Stimulated activated CD8-positive, alpha-beta memory T cell treated with anti-CD3 and anti-CD28 coated beads, Interleukin-7, amount 100 ng/mL, for 48 hours (primary cell): Measurements from ENCODE around the gene PARD3.

Experiments
- DNase-seq, 2 donors: peaks; one replicate each; pipeline ENCODE4 v3.0.0-alpha.2; 2020; ENCODE audit warnings: low read depth in 1 of 2; ENCODE audit errors: extremely low read depth in 1 of 2

Gene PARD3

DNA sequence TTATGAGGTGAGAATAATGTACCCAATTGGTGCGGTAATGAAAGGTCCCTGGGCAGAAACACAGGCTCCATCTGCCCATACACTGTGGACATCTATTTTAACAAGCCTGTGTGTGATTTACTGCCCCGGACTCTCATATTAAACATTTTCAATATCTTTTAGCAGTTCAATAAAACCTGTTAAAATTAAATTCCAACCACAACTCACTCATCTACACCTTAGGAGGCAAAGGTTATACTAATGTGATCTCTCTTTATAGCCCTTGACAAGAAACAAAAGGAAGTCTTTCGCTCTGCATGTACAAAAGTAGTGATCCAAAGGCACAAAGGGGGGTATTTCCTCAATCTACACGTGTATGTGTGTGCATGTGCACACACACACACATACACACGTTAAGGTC lies 186.0 kb downstream of the PARD3 start:
- no peak for DNase-seq

DNA sequence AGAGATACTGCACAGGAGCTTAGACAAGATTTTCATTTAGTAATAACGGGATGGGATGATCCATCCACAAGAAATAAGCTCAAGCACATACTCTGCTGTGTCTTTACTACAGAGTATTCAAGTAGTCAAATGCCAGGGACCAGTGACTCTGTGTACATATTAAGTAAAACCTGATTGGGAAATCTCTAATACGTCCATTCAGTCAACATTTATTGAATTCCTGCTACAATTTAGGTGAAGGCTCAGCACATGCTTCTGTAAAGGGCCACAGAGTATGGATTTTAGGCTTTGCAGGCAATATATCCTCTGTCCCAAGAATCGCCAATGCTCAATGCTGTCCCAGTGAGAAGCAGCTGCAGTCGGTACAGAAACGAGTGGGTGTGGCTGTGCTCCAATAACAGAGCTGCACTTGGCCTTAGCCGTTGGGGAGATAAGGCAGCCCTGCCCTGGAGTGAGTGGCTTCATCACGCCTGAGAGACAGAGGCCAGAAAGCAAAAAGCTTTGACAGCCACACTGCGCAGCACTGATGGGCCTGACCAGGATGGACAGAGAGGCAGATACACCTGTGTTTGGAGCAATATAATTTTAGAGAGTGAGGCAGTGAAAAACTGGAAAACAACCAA lies 186.8 kb downstream of the PARD3 start:
- no peak for DNase-seq

DNA sequence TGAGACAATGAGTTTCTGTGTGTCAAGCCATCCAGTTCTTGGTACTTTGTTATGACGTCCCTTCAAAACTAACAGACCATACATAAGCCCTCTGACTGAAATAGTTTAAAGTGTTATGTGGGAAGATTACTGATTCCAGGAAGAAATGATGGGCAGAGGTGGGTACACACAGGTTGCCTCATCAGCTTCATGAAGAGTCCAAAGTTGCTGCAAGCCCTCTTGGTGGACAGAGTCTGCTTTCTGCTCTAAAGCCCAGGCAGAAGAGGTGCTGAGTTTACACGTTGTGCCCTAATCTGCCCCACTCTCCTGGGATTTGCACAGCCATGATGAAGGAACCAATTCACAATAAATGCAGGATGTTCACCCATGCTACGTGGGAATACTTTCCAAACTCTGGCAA lies 187.4 kb downstream of the PARD3 start:
- DNase-seq = no peak

DNA sequence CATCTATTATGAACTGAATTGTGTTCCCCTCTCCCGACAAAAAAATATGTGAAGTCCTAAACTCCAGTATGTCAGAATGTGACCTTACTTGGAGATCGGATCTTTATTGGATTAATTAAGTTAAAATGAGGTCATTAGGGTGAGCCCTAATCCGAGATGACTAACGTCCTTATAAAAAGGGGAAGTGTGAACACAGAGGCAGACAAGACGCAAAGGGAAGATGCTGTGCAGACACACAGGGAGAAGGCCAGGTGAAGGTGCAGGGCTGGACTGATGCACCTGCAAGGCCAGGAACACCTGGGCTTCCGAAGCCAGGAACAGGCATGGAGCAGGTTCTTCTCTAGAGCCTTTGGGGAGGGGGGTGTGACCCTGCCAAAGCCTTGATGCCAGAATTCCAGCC lies 187.8 kb downstream of the PARD3 start:
- DNase-seq = no peak

DNA sequence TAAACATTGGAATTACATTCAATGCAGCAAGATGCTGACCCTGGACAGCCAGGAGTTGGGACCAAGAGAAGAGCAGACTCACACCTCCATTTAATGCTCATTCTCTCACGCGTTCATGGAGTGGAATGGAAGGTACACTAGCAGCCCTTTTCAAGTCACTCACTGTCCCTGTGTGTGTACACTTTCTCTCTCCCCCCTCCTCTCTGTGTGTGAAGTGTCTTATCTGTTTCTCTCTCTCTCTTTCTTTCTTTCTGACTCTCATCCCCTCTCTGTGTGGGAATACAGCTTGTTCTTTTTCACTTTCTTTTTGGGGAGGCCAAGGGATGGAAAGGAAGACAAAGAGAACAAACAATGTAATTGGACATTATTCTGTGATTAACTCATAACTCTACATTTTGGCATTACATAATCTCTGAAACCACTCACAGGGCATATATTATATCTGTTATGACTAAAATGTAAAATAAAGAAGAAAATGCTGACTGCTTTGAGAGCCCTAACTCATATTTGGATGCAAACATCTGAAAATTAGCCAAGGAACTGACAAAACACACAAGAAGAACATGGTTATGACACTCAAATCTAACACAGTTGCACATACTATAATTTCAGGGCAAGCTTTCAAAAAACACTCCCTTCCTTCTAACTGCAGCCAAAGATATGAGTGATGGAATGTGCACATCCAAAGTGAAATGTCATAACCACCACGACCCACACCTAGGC lies 188.8 kb downstream of the PARD3 start:
- DNase-seq = no peak

DNA sequence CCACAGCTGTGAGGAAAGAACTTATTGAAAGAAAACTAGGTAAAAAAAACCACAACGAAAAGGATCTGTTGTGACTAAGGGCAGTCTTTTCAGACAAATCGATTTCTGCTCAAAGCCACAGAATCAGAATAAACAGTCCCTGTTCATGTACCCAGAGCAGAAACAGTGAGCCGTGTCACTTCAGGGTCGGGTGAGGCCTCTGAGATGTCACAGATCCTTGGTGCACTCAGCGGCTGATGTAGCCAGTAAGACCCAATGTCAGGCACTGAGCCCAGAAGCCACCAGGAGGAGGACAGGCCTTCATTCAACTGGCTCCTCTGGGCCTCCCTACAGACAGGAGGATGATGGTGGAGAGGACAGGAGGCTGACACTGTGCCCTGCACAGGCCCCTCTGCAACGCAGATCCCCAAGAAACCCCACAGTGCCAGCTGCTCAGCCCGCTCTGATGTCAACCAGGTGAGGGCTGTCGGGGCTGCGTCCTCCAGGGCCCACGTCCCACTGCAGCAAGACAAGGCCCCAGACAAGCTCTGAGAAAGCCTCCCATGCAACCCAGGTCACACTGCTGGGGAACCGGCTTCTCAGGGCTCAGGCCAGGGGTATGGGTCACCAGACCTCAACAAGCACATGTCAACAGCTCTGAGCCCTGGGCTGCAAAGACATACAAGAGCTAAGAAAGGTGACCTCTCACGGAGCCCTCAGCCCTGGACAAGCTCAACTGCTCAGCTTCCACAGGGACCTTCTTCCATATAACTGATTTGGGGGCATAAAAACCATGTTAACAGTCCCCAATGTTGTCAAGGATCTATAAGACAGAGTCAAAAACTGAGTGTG lies 190.6 kb downstream of the PARD3 start:
- DNase-seq = no peak

DNA sequence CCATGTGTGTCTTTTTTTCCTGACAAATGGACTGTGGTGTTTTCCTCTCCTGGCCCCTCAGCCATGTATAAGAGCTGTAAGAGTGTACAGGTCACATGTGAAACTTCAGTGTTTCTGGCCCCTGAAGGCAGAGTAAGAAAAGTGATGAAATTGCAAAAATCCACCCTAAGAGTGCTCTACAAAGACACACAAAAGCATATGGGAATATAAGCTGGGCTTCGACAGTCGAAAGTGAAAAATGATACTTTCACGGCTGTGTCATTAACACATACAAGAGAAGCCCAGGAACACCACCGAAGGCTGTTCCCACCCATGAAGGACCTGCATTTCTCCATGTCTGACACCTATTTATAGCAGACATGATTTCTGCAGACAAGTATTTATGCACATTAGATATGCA lies 192.2 kb downstream of the PARD3 start:
- no peak for DNase-seq

DNA sequence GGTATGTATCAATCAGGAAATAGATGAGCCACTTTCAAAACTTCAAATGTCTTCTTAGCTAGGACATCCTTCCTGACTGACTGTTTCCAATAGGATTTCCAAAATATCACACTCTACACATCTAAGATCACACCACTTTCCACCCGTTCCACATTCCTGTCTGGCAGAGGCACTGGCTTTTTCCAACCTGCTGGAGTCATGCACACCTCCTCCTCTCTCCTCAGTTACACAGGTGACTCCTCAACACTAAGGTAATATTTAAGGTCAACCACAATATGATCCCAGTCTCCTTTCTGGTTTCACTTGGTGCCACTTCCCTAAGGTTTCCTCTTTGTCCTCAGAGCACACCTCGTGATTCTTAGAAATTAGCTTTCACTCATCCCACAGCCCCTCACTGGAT lies 196.5 kb downstream of the PARD3 start:
- DNase-seq = no peak

DNA sequence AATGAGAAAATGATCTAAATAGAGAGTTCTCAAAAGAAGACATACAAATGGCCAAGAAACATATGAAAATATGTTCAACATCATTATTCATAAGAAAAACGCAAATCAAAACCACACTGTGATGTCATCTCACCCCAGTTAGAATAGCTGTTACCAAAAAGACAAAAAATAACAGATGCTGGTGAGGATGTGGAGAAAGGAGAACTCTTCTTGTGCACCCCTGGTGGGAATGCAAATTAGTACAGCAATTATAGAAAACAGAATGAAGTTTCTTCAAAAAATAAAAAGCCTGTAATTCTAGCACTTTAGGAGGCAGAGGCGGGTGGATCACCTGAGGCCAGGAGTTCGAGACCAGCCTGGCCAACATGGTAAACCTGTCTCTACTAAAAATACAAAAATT lies 199.3 kb downstream of the PARD3 start:
- DNase-seq = no peak

DNA sequence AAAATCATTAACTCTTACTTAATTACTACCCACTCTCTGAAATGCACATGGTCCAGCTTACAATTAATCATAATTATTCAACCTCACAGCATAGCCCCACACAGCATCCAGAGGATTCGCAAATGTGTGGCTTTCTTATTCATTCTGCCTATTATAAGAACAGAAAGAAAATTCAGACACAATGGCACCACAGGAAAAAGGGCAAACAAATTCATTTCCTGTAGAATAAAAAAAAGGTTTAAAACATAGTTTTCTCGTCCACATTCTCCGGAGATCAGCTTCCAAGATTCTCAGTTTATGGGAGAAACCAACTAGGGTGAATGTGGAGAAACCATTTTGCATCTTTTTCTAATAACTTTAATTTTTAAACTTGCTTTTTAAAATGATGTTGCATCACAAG lies 201.6 kb downstream of the PARD3 start:
- DNase-seq = no peak

DNA sequence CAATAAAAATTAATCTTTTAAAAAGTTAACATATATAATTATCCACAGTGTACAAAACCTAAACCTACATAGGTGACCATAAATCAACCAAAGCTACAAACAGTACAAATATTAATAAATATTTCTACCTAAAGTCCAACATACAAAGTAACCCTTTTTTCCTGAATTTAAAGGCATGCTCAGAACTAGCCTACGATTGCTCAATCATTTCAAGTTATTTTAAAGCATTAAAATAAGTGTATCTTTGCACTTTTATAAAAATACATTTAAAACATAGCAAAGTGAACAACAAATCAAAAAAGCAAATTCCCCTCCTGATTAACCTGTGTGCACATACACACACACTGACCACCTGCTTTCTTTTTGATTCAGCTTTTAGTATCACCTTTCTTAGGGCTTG lies 202.2 kb downstream of the PARD3 start:
- no peak for DNase-seq

DNA sequence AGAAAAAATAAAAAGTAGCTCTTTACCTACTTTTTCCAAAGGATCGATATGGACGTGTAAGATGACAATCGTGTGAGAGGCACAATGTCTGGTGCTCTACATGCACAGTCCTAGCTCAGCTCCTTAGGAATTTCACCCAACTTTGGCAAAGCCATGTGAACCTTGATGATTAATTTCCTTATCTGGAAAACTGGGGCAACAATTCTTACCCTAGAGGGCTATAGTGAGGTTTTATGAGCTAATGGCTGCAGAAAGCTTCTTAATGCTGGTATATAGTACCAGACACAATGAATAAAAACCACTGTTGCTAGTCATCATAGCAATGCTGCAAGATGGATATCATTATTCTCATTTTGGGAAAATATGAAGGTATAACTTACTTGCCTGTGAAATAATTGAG lies 202.7 kb downstream of the PARD3 start:
- DNase-seq = no peak

DNA sequence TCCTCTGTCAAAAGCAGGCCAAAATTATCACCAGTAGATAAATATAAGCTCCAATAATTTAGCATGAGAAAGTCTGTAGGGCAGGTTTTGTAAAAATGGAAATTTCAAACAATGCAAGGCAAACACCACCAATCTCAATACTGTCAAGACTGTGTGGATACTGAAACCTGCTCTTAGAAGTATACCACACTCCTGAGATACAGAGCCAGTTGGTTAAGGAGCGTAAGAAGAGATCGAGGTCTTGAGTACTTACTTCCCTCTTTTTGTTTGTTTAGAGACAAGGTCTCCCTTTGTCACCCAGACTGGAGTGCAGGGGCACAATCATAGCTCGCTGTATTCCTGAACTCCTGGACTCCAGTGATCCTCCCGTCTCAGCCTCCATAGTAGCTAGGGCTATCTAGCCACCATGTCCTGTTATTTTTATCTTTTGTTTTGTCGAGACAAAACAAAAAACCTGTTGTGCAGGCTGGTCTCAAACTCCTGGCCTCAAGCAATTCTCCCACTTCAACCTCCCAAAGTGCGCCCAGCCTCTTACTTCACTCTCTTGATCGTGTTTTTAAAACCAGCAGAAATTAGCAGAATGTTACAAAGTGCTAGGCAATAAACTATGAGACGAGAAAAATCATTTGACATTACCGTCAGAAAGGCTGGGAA lies 205.7 kb downstream of the PARD3 start:
- DNase-seq = no peak

DNA sequence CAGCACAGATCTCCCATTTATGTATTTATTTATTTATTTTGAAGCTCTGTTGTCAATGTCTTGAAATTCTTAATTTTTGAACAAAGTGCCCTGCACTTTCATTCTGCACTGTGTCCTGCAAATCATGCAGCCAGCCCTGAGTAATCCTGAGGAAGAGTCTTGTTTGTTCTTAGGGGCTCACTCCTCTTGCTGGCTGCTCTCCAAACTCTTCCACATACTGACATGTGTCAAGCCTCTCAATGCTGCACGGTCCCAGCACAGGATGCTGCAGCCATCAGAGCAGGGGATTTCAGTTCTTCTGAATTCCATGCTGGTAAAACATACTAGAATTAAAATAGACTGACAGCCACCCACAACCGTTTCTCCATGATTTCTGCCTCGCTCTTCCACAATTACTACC lies 207.2 kb downstream of the PARD3 start:
- DNase-seq = no peak

DNA sequence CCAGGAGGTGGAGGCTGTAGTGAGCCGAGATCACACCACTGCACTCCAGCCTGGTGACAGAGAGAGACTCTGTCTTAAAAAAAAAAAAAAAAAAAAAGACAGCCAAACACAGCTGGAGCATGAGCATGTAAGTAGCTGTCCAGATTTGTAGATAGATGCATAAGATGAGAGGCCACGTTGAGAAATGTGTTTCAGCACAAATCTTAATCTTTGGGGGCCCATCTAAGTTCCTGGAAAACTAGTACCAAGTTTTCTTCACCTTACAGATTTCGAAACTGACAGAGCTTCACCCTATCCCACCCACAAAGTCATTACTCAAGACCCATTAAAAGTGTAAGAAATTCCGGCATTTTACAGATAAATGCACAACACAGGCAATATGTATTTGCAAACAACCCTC lies 208.2 kb downstream of the PARD3 start:
- DNase-seq = no peak

DNA sequence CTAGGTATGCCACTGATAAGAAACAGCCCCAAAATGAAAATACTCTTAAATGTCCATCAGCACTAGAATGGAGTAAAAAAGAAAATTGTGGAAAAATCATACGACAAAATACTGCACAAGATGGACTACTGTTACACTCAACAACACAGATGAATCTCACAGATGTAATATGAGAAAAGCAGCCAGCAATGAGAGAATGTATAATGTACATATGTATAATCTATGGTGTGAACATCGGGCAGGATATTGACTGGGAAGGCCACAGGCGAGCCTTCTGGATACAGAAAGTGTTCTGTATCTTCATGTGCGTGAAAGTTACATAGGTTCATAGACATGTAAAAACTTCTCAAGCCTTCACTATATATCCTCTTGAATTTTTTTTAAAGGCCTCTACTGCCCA lies 212.6 kb downstream of the PARD3 start:
- DNase-seq = no peak

DNA sequence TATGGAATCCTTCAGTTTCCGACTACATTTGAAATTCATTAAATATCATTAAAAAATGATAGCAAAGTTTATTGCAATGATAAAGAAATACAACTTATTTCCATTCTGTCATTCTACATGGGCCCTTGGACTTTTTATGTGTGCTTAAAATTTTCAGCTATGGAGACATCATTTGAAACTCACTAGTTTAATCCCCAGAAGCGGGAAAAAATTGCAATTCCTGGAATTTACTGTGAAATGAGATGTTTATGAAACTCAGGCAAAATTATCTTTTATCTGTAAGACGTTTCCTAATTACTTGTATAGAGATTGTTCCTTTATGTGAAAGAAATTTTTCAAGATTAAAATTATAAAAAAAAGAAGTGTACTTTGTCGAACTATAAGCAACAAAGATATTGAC lies 213.4 kb downstream of the PARD3 start:
- no peak for DNase-seq

DNA sequence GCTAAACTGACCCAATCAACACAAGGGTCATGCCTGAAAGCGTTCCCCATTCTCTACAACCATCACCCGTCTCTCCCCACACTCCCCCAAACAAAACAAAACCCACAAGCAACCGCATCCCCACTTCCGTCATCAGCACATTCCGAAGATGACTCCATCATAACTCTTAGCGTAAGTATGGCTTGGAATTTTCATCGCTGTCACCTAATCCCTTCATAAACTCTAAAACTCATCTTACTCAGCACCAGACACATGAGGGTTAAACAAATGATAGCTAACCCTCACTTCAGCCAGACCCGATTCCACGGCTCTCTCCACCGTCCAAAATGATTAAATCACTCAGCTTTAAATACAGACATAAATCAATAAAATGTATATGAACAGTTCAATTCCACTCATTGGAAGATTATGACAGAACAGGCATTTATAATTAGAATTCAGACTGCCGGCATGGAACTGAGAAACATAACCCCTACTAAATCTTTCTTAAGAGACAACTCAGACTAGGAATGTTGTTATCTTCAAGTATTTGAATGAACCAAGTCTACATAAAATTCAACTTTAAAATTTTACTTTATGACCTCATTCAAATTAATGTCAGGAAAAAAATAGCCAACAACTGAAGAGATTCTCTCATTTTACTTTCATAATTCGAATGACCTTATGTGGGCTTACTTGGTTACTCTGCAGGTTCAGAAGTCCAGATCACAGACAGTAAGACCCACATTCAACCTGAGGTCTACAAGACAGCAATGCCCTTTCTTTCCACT lies 215.9 kb downstream of the PARD3 start:
- DNase-seq = no peak

DNA sequence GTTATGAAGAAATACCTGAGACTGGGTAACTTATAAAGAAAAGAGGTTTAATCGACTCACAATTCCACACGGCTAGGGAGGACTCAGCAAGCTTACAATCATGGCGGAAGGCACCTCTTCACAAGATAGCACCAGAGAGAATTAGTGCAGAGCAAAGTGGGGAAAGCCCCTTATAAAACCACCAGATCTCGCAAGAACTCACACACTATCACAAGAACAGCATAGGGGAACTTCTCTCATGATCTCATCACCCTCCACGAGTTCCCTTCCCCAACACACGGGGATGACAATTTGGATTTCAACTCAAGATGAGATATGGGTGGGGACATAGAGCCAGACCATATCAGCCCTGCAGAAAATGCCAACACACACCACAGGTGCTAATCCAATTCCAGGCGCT lies 218.7 kb downstream of the PARD3 start:
- DNase-seq = no peak

DNA sequence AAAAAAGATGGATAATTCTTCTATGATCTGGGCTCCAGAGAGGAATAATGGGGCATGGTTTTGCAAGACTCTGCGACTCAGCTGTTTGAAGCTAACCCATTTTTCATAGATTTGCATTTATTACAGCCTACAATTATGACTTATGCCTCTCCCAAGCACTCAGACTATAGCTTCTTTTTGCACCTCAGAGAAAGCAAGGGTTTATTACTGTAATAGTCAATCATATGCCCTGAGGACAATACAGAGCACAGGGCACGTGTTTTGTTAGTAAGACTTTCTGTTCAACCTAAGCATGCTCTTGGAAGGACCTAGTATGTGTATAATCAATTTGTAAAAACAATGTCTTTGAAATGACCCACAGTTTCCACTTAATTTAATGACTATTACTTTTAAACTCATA lies 221.2 kb downstream of the PARD3 start:
- DNase-seq = no peak

DNA sequence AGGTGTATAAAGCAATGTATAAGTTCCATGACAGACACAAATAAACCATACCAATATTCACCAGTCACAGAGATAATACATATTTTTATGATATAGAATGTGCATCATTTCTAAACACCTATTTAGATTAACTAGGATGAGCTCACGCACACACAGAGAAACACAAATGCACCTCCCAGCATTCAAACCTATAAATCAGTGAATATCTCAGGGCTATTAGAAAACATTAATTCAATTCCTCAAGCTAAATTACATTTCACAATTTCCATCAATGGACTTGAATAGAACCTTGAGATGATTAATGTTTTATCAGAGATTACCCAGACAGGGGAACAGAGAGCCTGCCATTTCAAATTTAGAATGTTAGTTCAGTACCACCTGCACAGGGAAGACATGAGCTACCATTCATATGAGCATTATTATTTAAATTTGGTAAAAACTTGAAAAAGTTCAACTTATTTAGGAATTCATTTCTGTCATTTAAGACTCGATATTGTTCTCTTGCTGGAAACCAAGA lies 221.7 kb downstream of the PARD3 start:
- DNase-seq = no peak
